IMR-90 (cell line): ENCODE data around the gene MTR. TPM values are rescaled to one million over a fixed set of nuclear protein-coding genes. Genes with fewer than 3 reads are reported as not detected.
A peak's percentile ranks its signal among the peaks of the same experiment; 100 is the strongest.

ENCODE experiments used
- ATAC-seq: fragments of 200-7000 bp; cut with Tn5 transposase; 2 replicates; pipeline ENCODE4 v1.9.1; 2020; ENCODE audit warnings: low read depth, mild to moderate bottlenecking, moderate library complexity
- BruUV-seq: library from RNA; stranded (reverse); fragments of 400-500 nt; replicated peaks from 2 replicates; lab custom pipeline; 2021; lab: Mats Ljungman, UMichigan
- CTCF ChIA-PET: fragments of 300-600 bp; formaldehyde crosslinking; extraction: SDS; loops from one replicate; lab custom pipeline; 2021; ENCODE audit warnings: antibody characterized with exemption; lab: Yijun Ruan, JAX
- POLR2A ChIA-PET: fragments of 300-600 bp; sonication (Branson Sonifier 250); formaldehyde crosslinking; loops from one replicate; lab custom pipeline; 2022; ENCODE audit warnings: antibody characterized with exemption; ENCODE audit not compliant: unreplicated experiment; lab: Charles Lee
- DNase-seq: peaks from one replicate; pipeline ENCODE4 v3.0.0; 2013
- H2AFZ ChIP-seq: replicated peaks from 2 replicates; pipeline ENCODE3; 2013; ENCODE audit warnings: low read length, mild to moderate bottlenecking; ENCODE audit not compliant: poor library complexity
- H2AK5ac ChIP-seq: 2 replicates; pipeline ENCODE4 v1.6.1; 2013; ENCODE audit warnings: low read depth, low read length, inconsistent platforms
- H2AK9ac ChIP-seq: replicated peaks from 2 replicates; pipeline ENCODE3; 2013; ENCODE audit warnings: mild to moderate bottlenecking, low read depth, low read length, moderate library complexity; ENCODE audit not compliant: poor library complexity
- H2BK120ac ChIP-seq: 2 replicates; pipeline ENCODE4 v1.6.1; 2013; ENCODE audit warnings: low read depth, low read length, inconsistent platforms
- H2BK15ac ChIP-seq: 3 replicates; pipeline ENCODE4 v1.6.1; 2013; ENCODE audit warnings: low read depth, low read length, inconsistent platforms
- H2BK20ac ChIP-seq: 2 replicates; pipeline ENCODE4 v1.6.1; 2013; ENCODE audit warnings: low read depth, mild to moderate bottlenecking, inconsistent platforms, low read length, moderate library complexity
- H2BK5ac ChIP-seq: 2 replicates; pipeline ENCODE4 v1.6.1; 2013; ENCODE audit warnings: mild to moderate bottlenecking, low read depth, low read length, inconsistent platforms; ENCODE audit not compliant: poor library complexity, severe bottlenecking
- H3K14ac ChIP-seq: replicated peaks from 2 replicates; pipeline ENCODE4 v1.6.1; 2013; ENCODE audit warnings: low read depth, low read length, inconsistent platforms
- H3K18ac ChIP-seq: 2 replicates; pipeline ENCODE4 v1.6.1; 2013; ENCODE audit warnings: low read depth, low read length, control low read depth
- H3K23ac ChIP-seq: 2 replicates; pipeline ENCODE4 v1.6.1; 2013; ENCODE audit warnings: low read depth, low read length, inconsistent platforms
- H3K27ac ChIP-seq: 2 replicates; pipeline ENCODE4 v1.5.1; 2013; ENCODE audit warnings: mild to moderate bottlenecking, control low read depth, low read length; ENCODE audit not compliant: insufficient read depth
- H3K27me3 ChIP-seq: 2 replicates; pipeline ENCODE4 v1.6.1; 2013; ENCODE audit warnings: low read length; ENCODE audit not compliant: control insufficient read depth, insufficient read depth
- H3K36me3 ChIP-seq: 2 replicates; pipeline ENCODE4 v1.6.1; 2013; ENCODE audit warnings: low read length, mixed read lengths; ENCODE audit not compliant: control insufficient read depth, insufficient read depth
- H3K4ac ChIP-seq: 2 replicates; pipeline ENCODE4 v1.6.1; 2013; ENCODE audit warnings: low read depth, low read length, inconsistent platforms
- H3K4me1 ChIP-seq: 2 replicates; pipeline ENCODE4 v1.6.1; 2013; ENCODE audit warnings: low read length, mixed read lengths; ENCODE audit not compliant: control insufficient read depth, insufficient read depth
- H3K4me2 ChIP-seq: 2 replicates; pipeline ENCODE4 v1.6.1; 2013; ENCODE audit warnings: low read depth, mild to moderate bottlenecking, control low read depth, low read length, moderate library complexity
- H3K4me3 ChIP-seq: 2 replicates; pipeline ENCODE4 v1.5.1; 2013; ENCODE audit warnings: low read depth, mild to moderate bottlenecking, control low read depth, low read length, moderate library complexity; ENCODE audit not compliant: insufficient read depth
- H3K56ac ChIP-seq: 2 replicates; pipeline ENCODE4 v1.6.1; 2013; ENCODE audit warnings: low read length, inconsistent platforms; ENCODE audit not compliant: insufficient read depth; ENCODE audit errors: extremely low read depth
- H3K79me1 ChIP-seq, 2 experiments: 2 replicates each; pipeline ENCODE4 v1.6.1; 2013; ENCODE audit warnings: low read length in 2 of 2, inconsistent platforms in 1 of 2, low read depth in 1 of 2
- H3K9ac ChIP-seq: 2 replicates; pipeline ENCODE4 v1.6.1; 2013; ENCODE audit warnings: low read depth, low read length, control low read depth
- H3K9me1 ChIP-seq: 2 replicates; pipeline ENCODE4 v1.6.1; 2013; ENCODE audit warnings: low read length, inconsistent platforms; ENCODE audit not compliant: insufficient read depth
- H3K9me3 ChIP-seq: 2 replicates; pipeline ENCODE4 v1.6.1; 2013; ENCODE audit warnings: low read length; ENCODE audit not compliant: control insufficient read depth, insufficient read depth
- H4K20me1 ChIP-seq: 2 replicates; pipeline ENCODE4 v1.6.1; 2013; ENCODE audit warnings: low read length, inconsistent platforms; ENCODE audit not compliant: insufficient read depth
- H4K5ac ChIP-seq: 2 replicates; pipeline ENCODE4 v1.6.1; 2013; ENCODE audit warnings: mild to moderate bottlenecking, low read depth, low read length, control low read depth
- H4K8ac ChIP-seq, 2 experiments: 2 replicates each; pipeline ENCODE4 v1.6.1; 2013; ENCODE audit warnings: low read depth in 2 of 2, low read length in 2 of 2, control low read depth in 1 of 2, inconsistent platforms in 1 of 2
- H4K91ac ChIP-seq: 2 replicates; pipeline ENCODE4 v1.6.1; 2013; ENCODE audit warnings: low read depth, low read length, inconsistent platforms; ENCODE audit not compliant: insufficient read depth
- CEBPB ChIP-seq: IDR thresholded peaks from 2 replicates; pipeline ENCODE4 v1.6.1; 2012; ENCODE audit warnings: low read depth, low read length, improper control_type of control experiment
- CHD1 ChIP-seq: IDR thresholded peaks from 2 replicates; pipeline ENCODE4 v1.6.1; 2012; ENCODE audit warnings: low read depth, low read length, improper control_type of control experiment
- FOS ChIP-seq: fragments of 150-350 bp; IDR thresholded peaks from 2 replicates; pipeline ENCODE4 v1.6.1; 2016; ENCODE audit warnings: low read depth, low read length
- MAFK ChIP-seq: IDR thresholded peaks from 2 replicates; pipeline ENCODE4 v1.6.1; 2012; ENCODE audit warnings: low read depth, low read length, improper control_type of control experiment
- MAZ ChIP-seq: IDR thresholded peaks from 2 replicates; pipeline ENCODE4 v1.6.1; 2012; ENCODE audit warnings: low read depth, mild to moderate bottlenecking, low read length, improper control_type of control experiment, moderate library complexity, borderline replicate concordance
- RCOR1 ChIP-seq: IDR thresholded peaks from 2 replicates; pipeline ENCODE4 v1.6.1; 2012; ENCODE audit warnings: mild to moderate bottlenecking, low read length, improper control_type of control experiment; ENCODE audit not compliant: insufficient replicate concordance
- RFX5 ChIP-seq: IDR thresholded peaks from 2 replicates; pipeline ENCODE4 v1.8.0; 2012; ENCODE audit warnings: low read depth, mild to moderate bottlenecking, low read length, moderate library complexity
- SMC3 ChIP-seq: fragments of 150-350 bp; IDR thresholded peaks from 2 replicates; pipeline ENCODE4 v1.6.1; 2016; ENCODE audit warnings: low read depth, mild to moderate bottlenecking, antibody characterized with exemption, low read length, moderate library complexity
- WGBS, 2 experiments: methylation state at CpG; one replicate each; pipeline versions ENCODE4 v1.1.5 to v1.1.7; 2013; ENCODE audit warnings: missing lambda C conversion rate in 2 of 2; ENCODE audit not compliant: insufficient read length in 1 of 2; ENCODE audit errors: extremely low coverage in 2 of 2; 5-methylcytosine and 5-hydroxymethylcytosine counted together
- dilution Hi-C: fragments of 300-500 bp; cut with HindIII; formaldehyde crosslinking; loops from one replicate; pipeline ENCODE4 v1.14.3; 2018; ENCODE audit warnings: low sequenced_read_pairs; ENCODE audit not compliant: unreplicated experiment
- in situ Hi-C: fragments of 300-500 bp; cut with MboI; formaldehyde crosslinking; loops from 3 replicates; pipeline ENCODE4 v1.14.3; 2019; ENCODE audit warnings: low sequenced_read_pairs, inconsistent platforms, mixed read lengths
- intact Hi-C: fragments of 100-400 bp; cut with micrococcal nuclease; formaldehyde crosslinking; loops from 2 replicates; pipeline ENCODE4 v1.10.0; 2022
- polyA plus RNA-seq, 3 experiments: library from polyadenylated mRNA; depleted of rRNA; stranded (reverse); fragments of >200 nt; gene quantifications; 2 replicates each; pipeline ENCODE4 v1.2.3, GENCODE V29; 2012; ENCODE audit warnings: low replicate concordance in 1 of 3
- total RNA-seq: library from RNA; depleted of rRNA; stranded (reverse); fragments of >200 nt; gene quantifications from 2 replicates; pipeline ENCODE4 v1.2.3, GENCODE V29; 2012
- TF ChIP-seq, protein P1 (sequence below): fragments of 150-350 bp; IDR thresholded peaks from 2 replicates; pipeline ENCODE4 v1.6.1; 2016; ENCODE audit warnings: low read depth, mild to moderate bottlenecking, low read length, moderate library complexity, borderline replicate concordance
- TF ChIP-seq, protein P2 (sequence below): fragments of 150-350 bp; IDR thresholded peaks from 2 replicates; pipeline ENCODE4 v1.6.1; 2017; ENCODE audit warnings: mild to moderate bottlenecking, antibody characterized with exemption, low read length, low read depth

The MTR gene
- total and polyA plus RNA-seq, 2 of the 4 experiments (the other 2 are of a cell fraction) = 7.7 to 31.0 TPM

DNA sequence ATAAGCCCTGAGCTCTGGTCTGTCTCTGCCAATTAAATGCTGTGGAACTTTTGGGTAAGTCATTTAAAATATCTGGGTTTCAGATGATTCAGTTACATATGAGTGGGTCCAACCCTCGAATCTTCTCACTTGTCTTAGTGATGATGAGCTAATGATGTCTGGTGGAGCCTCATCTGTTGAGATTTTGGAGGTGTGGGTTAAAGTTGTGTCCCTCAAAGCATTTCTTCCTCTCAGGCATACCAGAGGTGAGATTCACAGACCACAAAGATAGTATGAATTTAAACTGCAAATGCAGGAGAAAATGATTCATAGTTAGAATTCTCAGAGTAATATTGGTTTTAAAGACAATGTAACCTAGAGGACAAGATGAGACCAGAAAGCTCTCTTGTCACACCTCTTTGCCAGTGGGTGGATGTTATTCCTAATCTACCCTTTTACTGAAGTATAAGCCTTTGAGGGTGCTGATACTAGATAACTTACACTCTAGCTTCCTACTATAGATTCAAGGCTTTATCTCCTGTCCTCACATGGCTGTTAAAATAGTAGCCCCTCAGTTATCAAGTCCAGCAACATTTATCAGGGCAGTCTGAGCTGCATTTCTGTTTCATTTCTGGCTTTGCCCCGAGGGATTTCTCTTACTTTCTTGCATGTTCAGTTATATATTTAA, 118.4 kb downstream of the MTR start:
- POLR2A ChIA-PET = no interaction called here

More for the DNA sequence above, 118.4 kb downstream of the MTR start:
- TF ChIP-seq, protein P1, sequence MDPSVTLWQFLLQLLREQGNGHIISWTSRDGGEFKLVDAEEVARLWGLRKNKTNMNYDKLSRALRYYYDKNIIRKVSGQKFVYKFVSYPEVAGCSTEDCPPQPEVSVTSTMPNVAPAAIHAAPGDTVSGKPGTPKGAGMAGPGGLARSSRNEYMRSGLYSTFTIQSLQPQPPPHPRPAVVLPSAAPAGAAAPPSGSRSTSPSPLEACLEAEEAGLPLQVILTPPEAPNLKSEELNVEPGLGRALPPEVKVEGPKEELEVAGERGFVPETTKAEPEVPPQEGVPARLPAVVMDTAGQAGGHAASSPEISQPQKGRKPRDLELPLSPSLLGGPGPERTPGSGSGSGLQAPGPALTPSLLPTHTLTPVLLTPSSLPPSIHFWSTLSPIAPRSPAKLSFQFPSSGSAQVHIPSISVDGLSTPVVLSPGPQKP = no peak
- no peak for TF ChIP-seq CEBPB
- no peak for TF ChIP-seq MAZ
- no peak for TF ChIP-seq RCOR1
- TF ChIP-seq, protein P2, sequence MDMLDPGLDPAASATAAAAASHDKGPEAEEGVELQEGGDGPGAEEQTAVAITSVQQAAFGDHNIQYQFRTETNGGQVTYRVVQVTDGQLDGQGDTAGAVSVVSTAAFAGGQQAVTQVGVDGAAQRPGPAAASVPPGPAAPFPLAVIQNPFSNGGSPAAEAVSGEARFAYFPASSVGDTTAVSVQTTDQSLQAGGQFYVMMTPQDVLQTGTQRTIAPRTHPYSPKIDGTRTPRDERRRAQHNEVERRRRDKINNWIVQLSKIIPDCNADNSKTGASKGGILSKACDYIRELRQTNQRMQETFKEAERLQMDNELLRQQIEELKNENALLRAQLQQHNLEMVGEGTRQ = no peak
- no peak for TF ChIP-seq MAFK
- no peak for TF ChIP-seq SMC3
- TF ChIP-seq FOS = no peak
- no peak for TF ChIP-seq RFX5
- no peak for TF ChIP-seq CHD1
- no peak overlapping the region for H3K4ac ChIP-seq
- DNase-seq (peak; percentile 44), ATAC-seq (peak; percentile 48; the same call in 1 of the 2 replicates)
- WGBS, 2 experiments = no CpG with 5 or more reads among the region's 2 CpGs
- no peaks in the 10 kb centered on the region for H3K9me1 ChIP-seq
- no peaks in the 10 kb centered on the region for H3K27me3 ChIP-seq
- no peak overlapping the region for H3K56ac ChIP-seq
- H2AFZ ChIP-seq = no peak overlapping the region
- no peak overlapping the region for H3K4me3 ChIP-seq
- no peaks in the 10 kb centered on the region; the same call in 1 of the 2 replicates for H3K9me3 ChIP-seq
- no peak overlapping the region for H3K27ac ChIP-seq
- no peak overlapping the region for H3K4me2 ChIP-seq
- H4K20me1 ChIP-seq = no peaks in the 10 kb centered on the region
- no peak overlapping the region for H4K91ac ChIP-seq
- dilution Hi-C loops (no loop called here), intact Hi-C loops (no loop called here), in situ Hi-C loops (no loop called here)
- no peak overlapping the region for H2BK20ac ChIP-seq
- no peak overlapping the region for H2BK15ac ChIP-seq
- H3K18ac ChIP-seq = no peak overlapping the region
- no peaks in the 10 kb centered on the region for H3K4me1 ChIP-seq
- no TSS peak for BruUV-seq
- H2AK9ac ChIP-seq = no peak overlapping the region
- no peak overlapping the region for H2BK120ac ChIP-seq
- no peaks in the 10 kb centered on the region for H3K79me1 ChIP-seq
- H2BK5ac ChIP-seq = no peak overlapping the region
- H2AK5ac ChIP-seq = no peak overlapping the region
- CTCF ChIA-PET = interaction anchor here (1.1 kb wide), 1 partner anchor 80 kb away, joined by 3 read pairs; no protein-coding TSS in a partner anchor
- H3K14ac ChIP-seq = no peak overlapping the region
- no peak overlapping the region for H3K9ac ChIP-seq
- H3K23ac ChIP-seq = no peak overlapping the region
- H4K8ac ChIP-seq = no peak overlapping the region
- H3K36me3 ChIP-seq = no peaks in the 10 kb centered on the region
- H4K5ac ChIP-seq = no peak overlapping the region
